GM19438 (cell line): Measurements from ENCODE around the gene HELZ2.
"Not testable (repeated sequence)": the region's sequence is repeated elsewhere in the genome, so short reads cannot be mapped to it uniquely, and the experiment has no call there.

Experiments
- ATAC-seq: cut with Tn5 transposase; IDR thresholded peaks from one replicate; pipeline ENCODE4 v1.9.1; 2021; ENCODE audit warnings: low read depth; ENCODE audit not compliant: unreplicated experiment

HELZ2 gene

GRCh38 chr20:63565699-63566335 is 8.2 kb downstream of the HELZ2 start:
- no peak for ATAC-seq

- ATAC-seq, result no peak
Measured at GRCh38 chr20:63565021-63565698, 8.9 kb downstream of the HELZ2 start.

GRCh38 chr20:63564036-63564810 is 9.8 kb downstream of the HELZ2 start:
- no peak for ATAC-seq

GRCh38 chr20:63563225-63563935 is 10.7 kb downstream of the HELZ2 start:
- no peak for ATAC-seq

GRCh38 chr20:63562461-63563224 is 11.4 kb downstream of the HELZ2 start:
- no peak for ATAC-seq

GRCh38 chr20:63561624-63562396 is 12.2 kb downstream of the HELZ2 start:
- no peak for ATAC-seq

- no peak for ATAC-seq
Measured at GRCh38 chr20:63560856-63561609, 13.0 kb downstream of the HELZ2 start.

- ATAC-seq, result no peak
Measured at GRCh38 chr20:63560333-63560805, 13.7 kb downstream of the HELZ2 start.

- ATAC-seq, result not testable (repeated sequence)
Measured at GRCh38 chr20:63559485-63560332, 14.3 kb downstream of the HELZ2 start.

- ATAC-seq, result no peak
Measured at GRCh38 chr20:63558804-63559484, 15.1 kb downstream of the HELZ2 start.

GRCh38 chr20:63557481-63557891 is 16.6 kb downstream of the HELZ2 start:
- no peak for ATAC-seq

GRCh38 chr20:63556873-63557478 is 17.1 kb downstream of the HELZ2 start:
- ATAC-seq, result no peak

- no peak for ATAC-seq
Measured at GRCh38 chr20:63555661-63556381, 18.2 kb downstream of the HELZ2 start.

- ATAC-seq, result no peak
Measured at GRCh38 chr20:63554361-63555278, 19.4 kb downstream of the HELZ2 start.

- ATAC-seq, result peak; percentile 22
Measured at GRCh38 chr20:63553933-63554290, 20.1 kb downstream of the HELZ2 start, which contains the start of gene FNDC11. Gene FNDC11, plus strand, starts transcription at chr20:63554159. Its CDS starts 1,505 bp downstream, at chr20:63555664.
